PC-3 (cell line): ENCODE measurements around the gene FAM118B. TPM values are rescaled to one million over a fixed set of nuclear protein-coding genes. Genes with fewer than 3 reads are reported as not detected.

Experiments
- ATAC-seq: fragments of 200-7000 bp; cut with Tn5 transposase; 2 replicates; pipeline ENCODE4 v1.9.1; 2020; ENCODE audit warnings: mild to moderate bottlenecking, moderate library complexity
- BruUV-seq: library from RNA; stranded (reverse); fragments of 400-500 nt; replicated peaks from 2 replicates; lab custom pipeline; 2021; lab: Mats Ljungman, UMichigan
- CTCF ChIA-PET: fragments of 300-600 bp; sonication (Branson Sonifier 250); formaldehyde crosslinking; loops from one replicate; lab custom pipeline; 2022; ENCODE audit warnings: antibody characterized with exemption; lab: Charles Lee
- POLR2A ChIA-PET: fragments of 300-600 bp; sonication (Branson Sonifier 250); formaldehyde crosslinking; loops from one replicate; lab custom pipeline; 2022; ENCODE audit warnings: antibody characterized with exemption; ENCODE audit not compliant: unreplicated experiment; lab: Charles Lee
- DNase-seq: peaks from one replicate; pipeline ENCODE4 v3.0.0-alpha.2; 2015
- H2AFZ ChIP-seq: fragments of 300-600 bp; sonication (generic); 2 replicates; pipeline ENCODE4 v1.6.0; 2016; ENCODE audit warnings: antibody characterized with exemption, low read length
- H3F3A ChIP-seq: fragments of 300-600 bp; sonication (generic); one replicate; pipeline ENCODE4 v1.6.0; 2017; ENCODE audit warnings: antibody characterized with exemption, low read length, control low read depth, mild to moderate bottlenecking; ENCODE audit not compliant: unreplicated experiment
- H3K27ac ChIP-seq: fragments of 300-600 bp; sonication (generic); 2 replicates; pipeline ENCODE4 v1.5.1; 2016; ENCODE audit warnings: mild to moderate bottlenecking, low read length
- H3K27me3 ChIP-seq: fragments of 300-600 bp; sonication (generic); 2 replicates; pipeline ENCODE4 v1.6.1; 2016; ENCODE audit warnings: low read length, mixed read lengths
- H3K36me3 ChIP-seq: fragments of 300-600 bp; sonication (generic); 2 replicates; pipeline ENCODE4 v1.6.1; 2016; ENCODE audit warnings: low read depth, mixed run types, low read length, mixed read lengths
- H3K4me1 ChIP-seq: fragments of 300-600 bp; sonication (generic); 2 replicates; pipeline ENCODE4 v1.5.1; 2016; ENCODE audit warnings: low read length; ENCODE audit not compliant: insufficient read depth
- H3K4me2 ChIP-seq: fragments of 300-600 bp; sonication (generic); 2 replicates; pipeline ENCODE4 v1.6.0; 2016; ENCODE audit warnings: low read length
- H3K4me3 ChIP-seq: fragments of 300-600 bp; sonication (generic); 2 replicates; pipeline ENCODE4 v1.5.1; 2016; ENCODE audit warnings: mild to moderate bottlenecking, low read length, mixed read lengths
- H3K79me2 ChIP-seq: fragments of 300-600 bp; sonication (generic); 2 replicates; pipeline ENCODE4 v1.6.1; 2017; ENCODE audit warnings: low read length, mixed read lengths
- H3K9ac ChIP-seq: fragments of 300-600 bp; sonication (generic); 2 replicates; pipeline ENCODE4 v1.6.0; 2016; ENCODE audit warnings: mild to moderate bottlenecking, low read length
- H3K9me2 ChIP-seq: fragments of 300-600 bp; sonication (generic); replicated peaks from 2 replicates; pipeline ENCODE4 v1.6.1; 2016; ENCODE audit warnings: mixed run types, low read length, mixed read lengths
- H3K9me3 ChIP-seq: fragments of 300-600 bp; sonication (generic); 2 replicates; pipeline ENCODE4 v1.6.1; 2016; ENCODE audit warnings: low read length, mixed read lengths
- H4K20me1 ChIP-seq: fragments of 300-600 bp; sonication (generic); 2 replicates; pipeline ENCODE4 v1.6.1; 2016; ENCODE audit warnings: low read length, mixed read lengths
- EZH2 ChIP-seq: fragments of 300-600 bp; sonication (generic); IDR thresholded peaks from one replicate; pipeline ENCODE4 v1.6.1; 2017; ENCODE audit warnings: antibody characterized with exemption, mild to moderate bottlenecking, low read length; ENCODE audit not compliant: unreplicated experiment
- EZH2phosphoT487 ChIP-seq: fragments of 300-600 bp; sonication (generic); IDR thresholded peaks from 2 replicates; pipeline ENCODE4 v1.6.1; 2018; ENCODE audit warnings: mild to moderate bottlenecking, antibody characterized with exemption, low read length, borderline replicate concordance
- intact Hi-C: fragments of 100-400 bp; cut with micrococcal nuclease; formaldehyde crosslinking; loops from 2 replicates; pipeline ENCODE4 v1.9.0; 2023
- total RNA-seq: library from RNA; depleted of rRNA; stranded (reverse); fragments of >200 nt; gene quantifications from 2 replicates; pipeline ENCODE4 v1.2.3, GENCODE V29; 2014
- TF ChIP-seq, protein P1 (sequence below): fragments of 300-600 bp; sonication (generic); conservative IDR thresholded peaks from 2 replicates; pipeline ENCODE4 v1.5.1; 2017; ENCODE audit warnings: antibody characterized with exemption, low read depth, mild to moderate bottlenecking, low read length

The FAM118B gene
- total RNA-seq, 1 experiment from 2014 or later: 24.3 TPM

DNA sequence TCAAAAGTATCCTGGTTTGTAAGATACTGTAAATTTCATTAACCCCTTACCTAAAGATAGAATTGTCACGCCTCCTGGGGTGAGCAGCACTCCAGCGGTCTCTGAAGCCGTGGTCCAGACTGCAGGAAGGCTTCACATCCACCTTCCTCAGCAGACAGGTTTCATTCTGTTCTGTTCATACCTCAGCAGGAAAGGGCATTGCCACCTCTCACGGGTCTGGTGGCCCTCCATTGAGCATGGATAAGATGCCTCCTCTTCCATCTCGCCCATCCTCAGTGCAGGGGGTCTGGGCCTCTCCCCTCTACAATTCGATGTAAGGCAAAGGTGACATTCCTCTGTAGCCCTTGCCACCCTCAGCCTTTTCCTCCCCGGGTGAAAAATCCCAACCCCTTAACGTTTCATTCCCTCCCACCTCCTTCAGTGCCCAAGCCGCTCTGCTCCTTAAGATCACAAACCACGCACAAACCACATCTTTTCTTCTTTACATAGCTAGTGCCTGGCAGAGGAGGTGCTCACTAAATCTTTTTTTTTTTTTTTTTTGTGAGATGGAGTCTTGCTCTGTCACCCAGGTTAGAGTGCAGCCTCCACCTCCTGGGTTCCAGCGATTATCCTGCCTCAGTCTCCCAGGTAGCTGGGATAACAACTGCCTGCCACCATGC, 28.7 kb upstream of the FAM118B start:
- no peak overlapping the region for H3K9ac ChIP-seq
- ATAC-seq (no peak), DNase-seq (no peak)
- BruUV-seq: no TSS peak
- no peak overlapping the region for H3K4me3 ChIP-seq
- no peaks in the 10 kb centered on the region for H3F3A ChIP-seq
- ChIA-PET CTCF (no interaction called here), POLR2A (no interaction called here)
- no peaks in the 10 kb centered on the region for H3K9me3 ChIP-seq
- H3K4me2 ChIP-seq: no peak overlapping the region
- TF ChIP-seq EZH2phosphoT487 (no peak), EZH2 (no peak)
- TF ChIP-seq, protein P1, sequence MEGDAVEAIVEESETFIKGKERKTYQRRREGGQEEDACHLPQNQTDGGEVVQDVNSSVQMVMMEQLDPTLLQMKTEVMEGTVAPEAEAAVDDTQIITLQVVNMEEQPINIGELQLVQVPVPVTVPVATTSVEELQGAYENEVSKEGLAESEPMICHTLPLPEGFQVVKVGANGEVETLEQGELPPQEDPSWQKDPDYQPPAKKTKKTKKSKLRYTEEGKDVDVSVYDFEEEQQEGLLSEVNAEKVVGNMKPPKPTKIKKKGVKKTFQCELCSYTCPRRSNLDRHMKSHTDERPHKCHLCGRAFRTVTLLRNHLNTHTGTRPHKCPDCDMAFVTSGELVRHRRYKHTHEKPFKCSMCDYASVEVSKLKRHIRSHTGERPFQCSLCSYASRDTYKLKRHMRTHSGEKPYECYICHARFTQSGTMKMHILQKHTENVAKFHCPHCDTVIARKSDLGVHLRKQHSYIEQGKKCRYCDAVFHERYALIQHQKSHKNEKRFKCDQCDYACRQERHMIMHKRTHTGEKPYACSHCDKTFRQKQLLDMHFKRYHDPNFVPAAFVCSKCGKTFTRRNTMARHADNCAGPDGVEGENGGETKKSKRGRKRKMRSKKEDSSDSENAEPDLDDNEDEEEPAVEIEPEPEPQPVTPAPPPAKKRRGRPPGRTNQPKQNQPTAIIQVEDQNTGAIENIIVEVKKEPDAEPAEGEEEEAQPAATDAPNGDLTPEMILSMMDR: no peak
- no peaks in the 10 kb centered on the region for H3K9me2 ChIP-seq
- H2AFZ ChIP-seq: no peak overlapping the region
- H3K27me3 ChIP-seq: no peaks in the 10 kb centered on the region
- intact Hi-C loops: no loop called here
- no peak overlapping the region for H3K27ac ChIP-seq
- no peaks in the 10 kb centered on the region for H3K36me3 ChIP-seq
- H3K79me2 ChIP-seq: no peaks in the 10 kb centered on the region
- H4K20me1 ChIP-seq: no peaks in the 10 kb centered on the region
- H3K4me1 ChIP-seq: no peaks in the 10 kb centered on the region

DNA sequence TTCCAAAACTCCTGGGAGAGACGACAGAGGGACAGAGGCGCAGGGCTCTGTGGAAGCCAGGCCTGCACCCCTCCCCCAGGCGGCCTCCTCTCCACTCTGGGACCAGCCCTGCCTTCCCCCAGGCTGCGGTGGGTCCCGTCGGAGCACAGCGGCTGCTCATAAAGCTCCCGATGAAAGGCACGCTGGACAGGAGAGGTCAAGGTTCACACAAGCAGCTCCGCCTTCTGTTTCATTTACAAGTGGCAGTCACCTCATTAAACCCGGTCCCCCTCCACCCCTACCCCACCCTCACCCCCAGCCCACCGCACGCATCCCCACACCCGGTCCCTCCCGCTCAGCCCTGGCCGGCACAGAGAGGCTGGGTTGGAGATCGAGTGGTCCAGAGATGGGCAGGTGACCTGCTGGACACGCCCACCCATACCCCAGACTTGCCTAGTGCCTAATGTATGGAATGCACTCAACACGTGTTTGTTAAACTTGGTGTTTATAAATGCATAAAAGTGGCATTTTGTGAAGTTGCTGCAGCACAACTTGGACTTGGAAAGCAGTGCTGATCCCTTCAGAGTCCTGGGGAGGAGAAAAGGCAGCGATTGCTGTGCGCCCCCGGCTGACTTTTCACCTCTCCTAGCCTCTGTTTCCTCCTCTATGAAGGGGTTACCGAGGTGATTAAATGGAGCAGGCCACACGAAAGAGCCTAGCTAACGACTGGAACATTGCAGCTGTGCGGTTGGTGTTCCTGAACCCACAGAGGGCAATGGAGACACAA, 26.1 kb upstream of the FAM118B start:
- CTCF ChIA-PET: no interaction called here

More for the DNA sequence above, 26.1 kb upstream of the FAM118B start:
- Histone ChIP-seq H2AFZ (no peak overlapping the region), H3K4me3 (no peak overlapping the region), H3K9me3 (no peaks in the 10 kb centered on the region), H3K27ac (no peak overlapping the region), H3F3A (no peaks in the 10 kb centered on the region), H3K4me2 (no peak overlapping the region), H4K20me1 (no peaks in the 10 kb centered on the region), H3K36me3 (peaks cover 5% of the 10 kb centered on the region), H3K4me1 (no peaks in the 10 kb centered on the region), H3K9ac (no peak overlapping the region), H3K79me2 (no peaks in the 10 kb centered on the region), H3K9me2 (no peaks in the 10 kb centered on the region), H3K27me3 (no peaks in the 10 kb centered on the region)
- ATAC-seq (no peak), DNase-seq (no peak)
- TF ChIP-seq EZH2: no peak
- TF ChIP-seq, protein P1: no peak
- TF ChIP-seq EZH2phosphoT487: no peak
- intact Hi-C loops: no loop called here
- BruUV-seq: no TSS peak
- POLR2A ChIA-PET: no interaction called here
